Neural cell (in vitro differentiated cells): ENCODE measurements around the gene CD4.

ENCODE experiments used
- EP300 ChIP-seq: fragments of 450-650 bp; conservative IDR thresholded peaks from 2 replicates; pipeline ENCODE4 v1.6.1; 2014; ENCODE audit warnings: antibody characterized with exemption, mild to moderate bottlenecking, moderate library complexity; ENCODE audit not compliant: poor library complexity, severe bottlenecking
- RAD21 ChIP-seq: fragments of 450-650 bp; conservative IDR thresholded peaks from 2 replicates; pipeline ENCODE4 v1.6.1; 2014; ENCODE audit warnings: antibody characterized with exemption, mild to moderate bottlenecking, moderate library complexity
- TF ChIP-seq, protein P1 (sequence below): fragments of 450-650 bp; IDR thresholded peaks from 2 replicates; pipeline ENCODE4 v1.5.1; 2014; ENCODE audit warnings: antibody characterized with exemption, mild to moderate bottlenecking, moderate library complexity; ENCODE audit not compliant: poor library complexity, severe bottlenecking
- TF ChIP-seq, protein P2 (sequence below): IDR thresholded peaks from 2 replicates; pipeline ENCODE4 v1.6.1; 2012; ENCODE audit warnings: borderline replicate concordance

DNA sequence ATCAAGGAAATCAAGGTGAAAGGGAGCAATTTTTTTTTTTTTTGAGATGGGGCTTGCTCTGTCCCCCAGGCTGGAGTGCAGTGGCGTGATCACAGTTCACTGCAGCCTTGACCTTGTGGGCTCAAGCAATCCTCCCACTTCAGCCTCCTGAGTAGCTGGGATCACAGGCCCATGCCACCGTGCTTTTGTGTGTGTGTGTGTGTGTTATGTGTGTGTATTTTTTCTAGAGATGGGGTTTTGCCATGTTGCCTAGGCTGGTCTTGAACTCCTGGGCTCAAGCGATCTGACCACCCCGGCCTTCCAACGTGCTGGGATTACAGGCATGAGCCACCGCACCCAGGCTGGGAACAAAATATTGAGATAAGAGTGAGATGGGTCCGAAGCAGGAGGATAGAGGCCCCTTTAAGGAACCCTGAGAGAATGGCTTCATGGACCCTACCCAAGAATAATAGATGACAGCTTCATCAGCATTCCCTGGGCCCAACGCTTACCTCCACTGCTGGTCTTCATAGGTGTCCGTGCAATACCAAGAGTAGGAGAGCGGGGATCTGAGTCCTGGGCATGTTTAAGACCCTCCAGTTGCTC, 60.7 kb downstream of the CD4 start:
- TF ChIP-seq, protein P1, sequence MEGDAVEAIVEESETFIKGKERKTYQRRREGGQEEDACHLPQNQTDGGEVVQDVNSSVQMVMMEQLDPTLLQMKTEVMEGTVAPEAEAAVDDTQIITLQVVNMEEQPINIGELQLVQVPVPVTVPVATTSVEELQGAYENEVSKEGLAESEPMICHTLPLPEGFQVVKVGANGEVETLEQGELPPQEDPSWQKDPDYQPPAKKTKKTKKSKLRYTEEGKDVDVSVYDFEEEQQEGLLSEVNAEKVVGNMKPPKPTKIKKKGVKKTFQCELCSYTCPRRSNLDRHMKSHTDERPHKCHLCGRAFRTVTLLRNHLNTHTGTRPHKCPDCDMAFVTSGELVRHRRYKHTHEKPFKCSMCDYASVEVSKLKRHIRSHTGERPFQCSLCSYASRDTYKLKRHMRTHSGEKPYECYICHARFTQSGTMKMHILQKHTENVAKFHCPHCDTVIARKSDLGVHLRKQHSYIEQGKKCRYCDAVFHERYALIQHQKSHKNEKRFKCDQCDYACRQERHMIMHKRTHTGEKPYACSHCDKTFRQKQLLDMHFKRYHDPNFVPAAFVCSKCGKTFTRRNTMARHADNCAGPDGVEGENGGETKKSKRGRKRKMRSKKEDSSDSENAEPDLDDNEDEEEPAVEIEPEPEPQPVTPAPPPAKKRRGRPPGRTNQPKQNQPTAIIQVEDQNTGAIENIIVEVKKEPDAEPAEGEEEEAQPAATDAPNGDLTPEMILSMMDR = no peak
- no peak for TF ChIP-seq RAD21
- no peak for TF ChIP-seq EP300
- TF ChIP-seq, protein P2, sequence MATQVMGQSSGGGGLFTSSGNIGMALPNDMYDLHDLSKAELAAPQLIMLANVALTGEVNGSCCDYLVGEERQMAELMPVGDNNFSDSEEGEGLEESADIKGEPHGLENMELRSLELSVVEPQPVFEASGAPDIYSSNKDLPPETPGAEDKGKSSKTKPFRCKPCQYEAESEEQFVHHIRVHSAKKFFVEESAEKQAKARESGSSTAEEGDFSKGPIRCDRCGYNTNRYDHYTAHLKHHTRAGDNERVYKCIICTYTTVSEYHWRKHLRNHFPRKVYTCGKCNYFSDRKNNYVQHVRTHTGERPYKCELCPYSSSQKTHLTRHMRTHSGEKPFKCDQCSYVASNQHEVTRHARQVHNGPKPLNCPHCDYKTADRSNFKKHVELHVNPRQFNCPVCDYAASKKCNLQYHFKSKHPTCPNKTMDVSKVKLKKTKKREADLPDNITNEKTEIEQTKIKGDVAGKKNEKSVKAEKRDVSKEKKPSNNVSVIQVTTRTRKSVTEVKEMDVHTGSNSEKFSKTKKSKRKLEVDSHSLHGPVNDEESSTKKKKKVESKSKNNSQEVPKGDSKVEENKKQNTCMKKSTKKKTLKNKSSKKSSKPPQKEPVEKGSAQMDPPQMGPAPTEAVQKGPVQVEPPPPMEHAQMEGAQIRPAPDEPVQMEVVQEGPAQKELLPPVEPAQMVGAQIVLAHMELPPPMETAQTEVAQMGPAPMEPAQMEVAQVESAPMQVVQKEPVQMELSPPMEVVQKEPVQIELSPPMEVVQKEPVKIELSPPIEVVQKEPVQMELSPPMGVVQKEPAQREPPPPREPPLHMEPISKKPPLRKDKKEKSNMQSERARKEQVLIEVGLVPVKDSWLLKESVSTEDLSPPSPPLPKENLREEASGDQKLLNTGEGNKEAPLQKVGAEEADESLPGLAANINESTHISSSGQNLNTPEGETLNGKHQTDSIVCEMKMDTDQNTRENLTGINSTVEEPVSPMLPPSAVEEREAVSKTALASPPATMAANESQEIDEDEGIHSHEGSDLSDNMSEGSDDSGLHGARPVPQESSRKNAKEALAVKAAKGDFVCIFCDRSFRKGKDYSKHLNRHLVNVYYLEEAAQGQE = no peak
